ENCODE measurements around the gene NLRC5.
"Not testable (repeated sequence)": the region's sequence is repeated elsewhere in the genome, so short reads cannot be mapped to it uniquely, and the experiment has no call there.

Gene NLRC5

DNA sequence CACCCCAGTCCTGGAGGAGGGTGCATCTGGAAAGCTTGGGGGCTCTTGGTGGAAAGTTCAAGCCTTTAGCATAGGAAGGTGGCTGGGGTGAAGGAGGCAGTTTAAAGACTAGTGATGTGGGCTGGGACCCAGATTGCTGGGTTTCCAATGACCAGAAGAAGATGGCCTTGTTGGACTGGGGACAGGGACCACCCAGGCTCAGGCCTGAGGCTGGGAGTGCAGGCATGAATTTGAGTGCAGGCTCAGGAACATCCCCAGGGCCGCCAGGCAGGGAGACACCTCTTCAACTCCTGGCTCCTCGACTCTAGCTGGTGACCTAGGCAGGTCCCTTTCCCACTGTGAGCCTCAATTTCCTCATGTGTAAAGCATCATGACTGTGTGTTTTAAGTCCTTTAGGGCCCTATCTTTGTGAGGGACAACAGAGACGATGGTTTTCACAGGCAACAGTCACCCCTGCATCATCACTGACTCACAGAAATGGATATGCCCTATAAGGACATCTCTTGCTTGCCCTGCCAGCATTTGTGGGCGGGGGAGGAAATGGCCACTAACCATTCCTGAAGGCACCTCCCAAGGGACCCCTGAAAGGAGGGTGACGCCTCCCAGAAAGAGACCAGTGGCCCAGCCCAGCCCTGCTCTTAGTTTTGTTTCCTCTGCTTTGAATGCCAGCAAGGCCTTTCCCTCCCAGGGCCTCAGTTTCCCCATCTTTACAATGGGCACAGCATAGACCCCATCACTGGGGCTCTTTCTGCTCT lies 11.1 kb downstream of the NLRC5 start:
- DNase-seq (ENCODE audit: low read depth) = peak; percentile 54

DNA sequence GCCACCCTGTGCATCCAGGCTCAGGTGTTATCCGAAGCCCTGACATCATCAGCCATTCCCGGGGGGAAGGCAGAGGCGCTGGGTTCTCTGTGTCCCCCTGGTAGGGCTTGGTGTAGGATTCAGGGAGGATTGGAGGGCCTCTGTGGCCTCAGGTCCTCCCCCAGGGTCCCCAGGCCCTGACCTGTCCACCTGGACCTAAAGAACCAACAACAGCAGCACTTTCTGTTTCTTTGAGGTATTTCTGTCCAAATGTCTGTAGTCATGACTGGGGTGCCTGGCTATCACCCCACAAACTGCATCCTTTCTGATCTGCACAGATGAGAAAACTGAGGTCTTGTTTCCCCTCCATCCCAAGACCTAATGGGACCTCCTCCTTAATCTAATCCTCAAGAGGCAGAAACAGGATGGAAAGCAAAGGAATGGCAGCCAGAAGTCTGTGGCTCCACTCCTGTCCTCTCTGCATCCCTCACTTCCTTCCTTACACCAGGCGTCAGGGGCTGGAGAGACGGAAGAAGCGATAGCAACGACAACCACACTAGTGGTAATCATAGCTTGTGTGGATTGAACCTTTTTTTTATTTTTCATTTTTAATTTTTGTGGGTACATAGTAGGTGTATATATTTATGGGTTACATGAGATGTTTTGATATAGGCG lies 11.8 kb downstream of the NLRC5 start:
- no peak for DNase-seq (ENCODE audit: low read depth)

DNA sequence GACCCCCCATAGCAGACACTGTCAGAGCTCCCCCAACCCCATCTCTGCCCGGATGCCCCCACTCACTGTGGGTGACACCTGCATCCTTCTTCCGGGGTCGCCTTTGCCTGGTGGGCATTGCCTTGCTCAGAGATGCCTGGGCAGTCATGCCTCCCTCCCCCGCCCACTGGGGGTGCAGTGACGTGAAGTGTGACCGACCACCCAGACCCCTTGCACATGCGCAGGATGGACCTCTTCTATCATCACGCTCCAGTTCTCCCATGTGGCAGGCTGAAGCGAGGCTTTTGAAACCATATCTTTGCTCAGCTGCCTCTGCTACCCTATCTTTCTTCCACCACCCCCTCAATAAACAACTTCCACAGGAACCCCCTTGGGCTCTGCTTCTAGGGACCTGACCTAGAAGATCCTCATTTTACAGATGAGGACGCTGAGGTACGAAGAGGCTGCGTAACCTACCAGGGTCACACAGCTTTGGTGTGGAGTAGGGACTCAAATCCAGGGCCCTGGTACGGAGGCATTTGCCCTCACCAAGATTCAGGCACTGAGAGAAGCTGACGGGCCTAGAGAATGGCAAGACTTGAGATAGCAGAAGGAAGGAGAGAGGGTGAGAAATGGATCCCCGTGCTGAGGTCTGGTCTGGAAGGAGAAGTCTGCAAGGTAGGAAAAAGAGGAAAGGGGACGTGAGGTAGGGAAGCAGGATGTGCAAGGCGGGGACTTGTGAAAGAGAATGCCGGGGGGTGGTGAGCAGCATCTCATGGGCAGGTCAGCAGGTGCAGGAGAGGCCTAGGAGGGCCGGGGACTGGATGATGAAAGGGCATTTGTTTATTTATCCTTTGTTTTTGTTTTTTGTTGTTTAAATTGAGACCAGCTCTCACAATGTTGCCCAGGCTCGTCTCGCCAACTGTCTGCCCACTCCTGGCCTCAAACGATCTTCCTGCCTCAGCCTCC lies 14.4 kb downstream of the NLRC5 start:
- no peak for DNase-seq (ENCODE audit: low read depth)

DNA sequence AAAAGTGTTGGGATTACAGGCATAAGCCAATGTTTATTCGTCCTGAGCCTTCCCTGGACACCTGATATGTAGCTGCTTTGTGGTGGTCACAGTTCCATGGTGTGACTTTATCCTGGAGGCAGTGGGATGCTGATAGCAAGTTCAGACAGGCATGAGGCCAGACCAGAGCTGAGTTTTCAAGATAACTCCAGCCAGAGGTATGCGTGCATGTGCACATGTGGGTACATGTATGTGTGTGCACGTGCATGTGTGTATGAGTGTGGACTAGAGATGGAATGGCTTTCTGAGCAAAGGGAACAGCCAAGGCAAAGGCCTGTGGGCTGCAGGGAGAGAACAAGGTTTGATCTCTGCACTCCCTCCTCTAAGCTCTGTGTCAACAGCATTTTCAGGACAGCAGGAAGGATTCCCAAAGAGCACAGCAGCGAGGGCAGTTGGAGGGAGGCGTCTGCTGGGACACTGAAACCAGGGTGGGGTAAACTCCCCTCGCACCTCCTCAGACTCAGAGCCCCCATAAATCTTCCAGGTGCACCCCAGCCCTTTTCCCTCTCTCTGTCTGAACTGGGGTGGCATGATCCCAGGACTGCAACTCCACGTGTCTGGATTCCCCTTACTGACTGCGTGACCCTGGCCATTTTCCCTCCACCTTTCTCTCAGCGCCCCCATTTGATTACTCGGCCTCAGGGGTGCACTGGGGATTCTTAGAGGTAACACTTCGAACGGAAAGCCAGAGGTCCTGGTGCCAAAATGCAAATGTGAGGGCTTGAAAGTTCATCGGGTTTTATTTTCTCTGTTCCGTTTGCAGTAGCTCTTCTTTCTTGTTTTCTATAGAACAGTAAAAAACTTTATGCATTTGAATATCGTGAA lies 15.3 kb downstream of the NLRC5 start:
- no peak for DNase-seq (ENCODE audit: low read depth)

DNA sequence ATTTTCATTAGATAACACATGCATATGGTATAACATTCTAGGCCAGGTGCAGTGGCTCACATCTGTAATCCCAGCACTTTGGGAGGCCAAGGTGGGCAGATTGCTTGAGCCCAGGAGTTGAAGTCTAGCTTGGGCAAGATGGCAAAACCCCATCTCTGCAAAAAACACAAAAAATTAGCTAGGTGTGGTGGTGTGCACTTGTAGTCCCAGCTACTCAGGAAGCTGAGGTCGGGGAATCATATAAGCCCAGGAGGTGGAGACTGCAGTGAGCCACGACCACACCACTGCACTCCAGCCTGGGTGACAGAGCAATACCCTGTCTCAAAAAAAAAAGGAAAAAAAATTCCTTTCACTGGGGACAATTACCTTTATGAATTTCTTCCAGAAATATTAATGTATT lies 16.2 kb downstream of the NLRC5 start:
- DNase-seq (ENCODE audit: low read depth) = not testable (repeated sequence)

DNA sequence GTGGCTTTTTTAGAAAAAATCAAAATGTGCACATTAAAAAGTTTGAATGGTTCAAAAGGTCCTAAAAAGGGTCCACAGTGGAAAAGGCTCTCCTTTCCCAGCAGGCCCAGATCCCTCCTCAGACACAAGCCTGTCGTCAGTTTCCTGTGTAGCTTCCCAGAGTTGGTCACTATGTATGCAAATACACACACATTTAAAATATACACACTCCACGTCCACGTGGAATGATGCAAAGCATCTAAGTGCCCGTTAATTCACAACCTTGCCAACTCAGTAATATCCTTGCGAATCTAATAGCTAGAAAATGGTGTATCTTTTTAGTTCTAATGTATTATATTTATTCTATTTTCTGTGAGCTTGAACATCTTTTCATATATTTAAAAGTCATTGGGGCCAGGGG lies 17.7 kb downstream of the NLRC5 start:
- no peak for DNase-seq (ENCODE audit: low read depth)

DNA sequence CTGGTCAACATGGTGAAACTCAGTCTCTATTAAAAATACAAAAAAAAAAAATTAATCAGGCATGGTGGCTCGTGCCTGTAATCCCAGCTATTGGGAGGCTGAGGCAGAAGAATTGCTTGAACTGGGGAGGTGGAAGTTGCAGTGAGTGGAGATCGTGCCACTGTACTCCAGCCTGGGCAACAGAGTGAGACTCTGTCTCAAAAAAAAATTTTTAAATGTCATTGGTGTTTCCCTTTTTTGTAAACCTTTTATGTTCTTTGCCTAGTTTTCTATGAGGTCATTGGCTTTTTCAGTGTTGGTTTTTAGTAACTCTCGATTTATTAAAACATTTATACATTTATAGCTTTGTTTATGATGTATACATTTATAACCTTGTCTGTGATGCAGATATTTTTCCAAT lies 18.2 kb downstream of the NLRC5 start:
- DNase-seq (ENCODE audit: low read depth) = no peak

DNA sequence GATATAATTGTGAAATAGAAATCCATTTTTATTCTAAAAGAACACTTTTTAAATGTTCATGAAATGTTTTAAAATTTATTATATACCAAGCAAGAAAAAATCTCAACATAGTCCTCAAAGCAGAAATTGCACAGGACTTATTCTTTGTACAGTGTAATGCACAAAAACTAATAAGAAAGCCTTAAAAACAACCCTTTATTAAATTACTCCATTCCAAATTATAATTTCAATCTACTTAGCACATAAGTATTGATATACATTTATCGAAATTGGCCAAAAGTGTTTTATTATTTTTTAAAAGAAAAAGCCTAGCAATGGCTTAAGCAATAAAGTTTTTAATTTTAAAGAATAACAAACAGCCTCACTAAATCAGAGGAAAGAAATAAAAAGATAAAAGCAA lies 19.1 kb downstream of the NLRC5 start:
- no peak for DNase-seq (ENCODE audit: low read depth)

DNA sequence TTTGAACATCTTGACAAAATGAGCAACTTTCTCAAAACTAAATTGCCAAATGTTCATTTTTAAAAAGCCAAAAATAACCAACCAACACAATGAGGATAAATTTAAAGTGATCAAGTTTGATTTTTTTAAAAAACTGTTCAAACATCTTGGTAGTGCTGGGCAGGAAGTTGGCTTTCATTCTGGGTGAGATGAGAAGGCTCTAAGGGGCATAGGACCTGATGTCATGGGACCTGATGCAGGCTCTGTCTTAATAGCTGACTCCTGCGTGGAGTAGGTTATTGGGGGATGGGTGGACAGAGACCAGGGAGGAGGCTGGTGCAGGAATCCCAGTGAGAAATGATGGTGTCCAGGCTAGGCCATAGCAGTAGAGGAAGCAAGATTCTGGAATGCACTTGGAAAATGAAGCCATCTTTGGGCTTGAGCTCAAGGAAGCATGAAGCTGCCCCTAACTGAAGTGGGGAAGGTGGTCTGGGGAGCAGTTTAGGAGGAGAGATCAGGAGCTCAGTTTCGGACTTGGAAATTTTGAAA lies 20.4 kb downstream of the NLRC5 start:
- DNase-seq (ENCODE audit: low read depth) = no peak

DNA sequence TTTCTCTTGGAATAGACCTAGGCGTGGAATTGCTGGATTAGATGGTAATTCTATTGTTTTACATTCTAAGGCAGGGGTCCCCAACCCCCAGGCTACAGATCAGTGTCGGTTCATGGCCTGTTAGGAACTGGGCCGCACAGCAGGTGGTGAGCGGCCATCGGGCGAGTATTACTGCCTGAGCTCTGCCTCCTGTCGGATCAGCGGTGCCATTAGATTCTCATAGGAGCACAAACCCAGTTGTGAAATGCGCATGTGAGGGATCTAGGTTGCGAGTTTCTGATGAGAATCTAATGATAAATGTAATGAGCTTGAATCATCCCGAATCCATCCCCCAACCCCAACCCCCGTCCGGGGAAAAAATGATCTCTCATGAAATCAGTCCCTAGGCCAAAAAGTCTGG lies 23.0 kb downstream of the NLRC5 start:
- no peak for DNase-seq (ENCODE audit: low read depth)

DNA sequence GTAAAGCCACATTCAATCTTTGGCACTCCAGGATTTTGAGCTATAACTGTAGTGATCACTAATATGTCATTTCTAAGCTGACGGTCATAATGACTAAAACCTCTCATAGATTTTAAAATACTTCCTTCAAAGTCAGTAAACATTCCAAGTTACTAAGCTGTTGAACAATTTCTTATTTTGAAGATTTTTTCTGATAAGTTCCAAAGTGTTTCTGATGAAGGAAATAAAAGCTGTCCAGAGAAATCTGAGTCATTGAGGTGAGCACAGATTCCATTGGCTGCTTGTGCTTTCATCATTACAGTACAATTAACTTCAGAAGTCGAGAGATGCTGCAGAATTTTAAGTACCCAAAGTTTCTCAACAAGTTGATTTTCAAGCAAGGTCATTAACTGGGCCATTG lies 23.9 kb downstream of the NLRC5 start:
- DNase-seq (ENCODE audit: low read depth) = no peak

DNA sequence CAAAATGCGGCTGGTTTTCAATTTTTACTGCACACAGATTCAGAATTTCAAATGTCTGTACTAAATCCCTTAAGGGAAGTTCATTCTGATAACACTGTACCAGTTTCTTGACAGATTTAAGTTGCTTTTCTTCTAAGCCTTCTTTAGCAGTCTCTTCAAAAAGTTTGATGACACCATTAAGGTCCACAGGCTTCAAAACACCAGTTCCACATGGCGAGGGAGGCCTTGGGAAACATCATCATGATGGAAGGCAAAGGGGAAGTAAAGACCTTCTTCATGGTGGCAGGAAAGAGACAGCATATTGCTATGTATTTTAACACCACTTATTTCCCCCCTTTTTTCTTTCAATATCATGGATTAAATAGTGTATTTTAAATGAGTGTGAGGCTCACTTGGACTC lies 24.5 kb downstream of the NLRC5 start:
- DNase-seq (ENCODE audit: low read depth) = no peak

DNA sequence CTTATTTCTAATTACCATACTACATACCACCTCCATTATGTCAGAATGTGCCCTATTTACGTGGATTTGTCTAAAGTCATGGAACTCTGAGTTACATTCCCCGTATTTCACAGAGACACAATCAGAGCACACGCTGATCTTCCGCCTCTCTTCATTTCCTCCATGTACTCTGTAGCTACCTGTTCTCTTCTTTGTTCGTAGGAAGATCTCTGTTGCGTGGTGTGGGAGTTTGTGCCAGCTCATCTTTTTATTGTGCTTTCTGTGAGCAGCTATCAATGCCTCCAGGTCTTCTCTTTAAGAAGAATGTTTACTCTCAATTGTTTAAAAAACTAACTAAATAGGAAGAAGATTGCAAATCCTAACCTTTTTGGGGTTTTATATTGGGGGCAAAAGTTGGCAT lies 26.9 kb downstream of the NLRC5 start:
- no peak for DNase-seq (ENCODE audit: low read depth)

DNA sequence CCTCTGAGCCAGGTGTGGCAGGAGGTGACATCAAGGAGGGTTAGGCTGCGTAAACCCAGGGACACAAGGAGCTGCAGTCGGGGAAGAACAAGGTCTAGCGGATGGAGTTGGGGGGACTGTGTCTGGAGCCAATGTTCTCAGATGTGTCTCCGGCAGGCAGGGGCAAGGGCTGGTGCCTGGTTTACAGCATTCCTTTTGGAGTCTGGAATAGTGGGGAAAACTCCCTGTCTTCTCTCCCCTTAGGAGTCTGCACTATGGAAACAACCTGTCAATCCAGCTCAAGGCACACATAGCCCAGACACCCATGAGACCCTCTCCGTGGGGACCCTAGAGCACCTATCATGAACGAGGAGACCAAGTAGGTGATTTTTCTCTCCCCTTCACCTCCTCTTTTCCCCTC lies 27.5 kb downstream of the NLRC5 start:
- DNase-seq (ENCODE audit: low read depth) = no peak

DNA sequence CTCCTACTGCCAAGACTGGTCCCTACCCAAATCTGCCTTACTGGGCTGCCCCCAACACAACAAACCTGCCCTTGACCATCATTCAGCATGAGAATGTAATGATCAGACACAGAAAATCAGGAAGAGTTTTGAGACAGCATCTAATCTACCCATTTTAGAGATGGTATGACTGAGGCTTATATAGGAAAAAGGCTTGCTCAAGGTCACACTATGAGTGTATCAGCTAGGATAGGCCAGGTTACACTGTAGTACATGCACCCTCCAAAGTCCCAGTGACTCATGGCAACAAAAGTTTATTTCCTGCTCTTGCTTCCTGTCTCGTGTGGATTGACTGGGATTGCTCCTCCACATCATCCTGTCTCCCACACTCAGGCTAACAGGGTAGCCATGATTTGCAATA lies 27.9 kb downstream of the NLRC5 start:
- DNase-seq (ENCODE audit: low read depth) = no peak

DNA sequence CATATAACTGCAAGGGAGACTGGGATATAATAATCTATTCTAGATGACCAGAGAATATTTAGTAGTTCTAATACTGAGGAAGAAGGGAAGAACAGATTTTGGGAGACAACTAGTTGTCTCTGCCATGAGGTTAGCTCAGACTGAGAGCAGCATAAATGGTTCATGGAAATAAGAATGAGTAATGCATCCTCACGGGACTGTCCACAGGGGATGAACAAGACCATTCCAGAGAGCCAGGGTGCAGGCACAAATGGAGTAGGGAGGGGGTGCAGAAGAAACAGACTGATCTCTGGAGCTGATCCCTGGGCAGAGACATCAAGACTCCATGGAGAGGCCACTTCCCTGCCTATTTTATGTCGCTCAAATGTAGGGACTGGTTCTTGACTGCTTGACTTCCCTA lies 30.4 kb downstream of the NLRC5 start:
- no peak for DNase-seq (ENCODE audit: low read depth)

DNA sequence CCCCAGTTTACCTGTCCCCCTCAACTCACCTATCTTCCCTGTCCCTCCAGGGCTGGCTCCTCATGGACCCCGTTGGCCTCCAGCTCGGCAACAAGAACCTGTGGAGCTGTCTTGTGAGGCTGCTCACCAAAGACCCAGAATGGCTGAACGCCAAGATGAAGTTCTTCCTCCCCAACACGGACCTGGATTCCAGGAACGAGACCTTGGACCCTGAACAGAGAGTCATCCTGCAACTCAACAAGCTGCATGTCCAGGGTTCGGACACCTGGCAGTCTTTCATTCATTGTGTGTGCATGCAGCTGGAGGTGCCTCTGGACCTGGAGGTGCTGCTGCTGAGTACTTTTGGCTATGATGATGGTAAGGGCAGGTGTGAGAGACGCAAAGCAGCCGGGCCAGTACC lies 31.3 kb downstream of the NLRC5 start:
- no peak for DNase-seq (ENCODE audit: low read depth)

DNA sequence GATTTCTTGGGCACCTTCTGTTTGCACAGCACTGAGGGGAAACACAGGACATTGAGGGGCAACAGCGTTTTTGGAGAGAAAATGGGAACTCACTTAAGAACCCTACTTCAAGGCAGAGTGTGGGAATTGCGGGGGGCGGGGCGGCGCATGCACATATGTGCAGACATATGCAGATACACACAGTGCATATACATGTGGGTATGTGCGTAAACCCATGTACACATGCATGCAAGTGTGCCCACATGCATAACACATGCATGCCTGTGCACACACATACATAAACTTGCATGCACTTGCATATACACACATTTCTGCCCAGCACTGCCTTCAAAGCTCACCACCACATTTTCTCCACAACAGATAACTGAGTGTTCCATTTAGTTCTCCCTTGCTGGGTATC lies 32.4 kb downstream of the NLRC5 start:
- DNase-seq (ENCODE audit: low read depth) = no peak

DNA sequence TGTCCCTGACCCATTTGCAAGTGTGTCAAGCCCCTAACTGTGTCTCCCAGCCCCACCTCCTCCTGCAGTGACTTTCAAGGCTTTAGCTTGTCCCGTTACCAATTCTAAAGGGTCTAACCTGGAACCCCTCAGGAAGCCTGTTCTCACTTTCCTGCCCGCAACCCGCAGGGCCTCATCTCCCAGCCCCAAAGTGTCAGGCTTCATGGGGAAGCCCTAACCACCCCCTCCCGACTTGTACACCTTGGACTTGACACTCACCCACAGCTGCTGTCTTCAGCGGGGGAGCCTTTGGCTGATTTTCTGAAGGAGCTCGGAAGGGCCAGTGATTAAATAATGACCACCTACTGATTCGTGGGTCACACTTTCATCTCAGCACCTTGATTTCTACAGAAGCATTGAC lies 33.1 kb downstream of the NLRC5 start:
- no peak for DNase-seq (ENCODE audit: low read depth)

DNA sequence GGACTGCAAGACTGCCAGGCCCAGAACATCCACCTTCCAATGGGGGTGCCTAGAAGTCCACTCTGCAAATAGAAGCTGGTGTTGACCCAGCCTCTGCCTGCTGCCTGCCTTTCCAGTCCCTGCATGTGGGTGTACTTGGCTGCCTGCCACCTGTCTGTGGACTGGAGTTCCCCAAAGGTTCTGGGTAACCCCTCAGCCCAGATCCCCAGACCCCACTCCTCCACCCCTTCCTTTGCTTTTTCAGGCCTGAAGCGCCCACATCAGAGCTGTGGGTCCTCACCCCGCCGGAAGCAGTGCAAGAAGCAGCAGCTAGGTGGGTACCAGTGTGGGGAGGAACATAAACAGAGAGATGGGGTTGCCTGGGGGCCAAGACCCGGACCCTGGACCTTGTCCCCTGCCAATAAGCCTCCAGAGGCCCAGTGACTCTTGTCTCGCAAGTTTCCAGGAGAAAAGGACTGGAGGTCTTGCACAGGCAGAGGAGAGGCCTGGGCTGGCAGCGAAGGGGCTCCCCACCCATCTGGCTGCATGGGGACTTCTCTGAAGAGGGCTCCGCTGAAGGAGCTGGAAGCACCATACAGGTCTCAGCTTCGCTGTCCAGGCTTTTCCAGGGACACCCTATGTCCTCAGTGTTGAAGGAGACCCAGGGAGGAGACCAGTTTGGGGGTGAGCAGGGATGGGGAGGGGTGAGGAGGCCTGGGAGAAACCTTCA lies 34.3 kb downstream of the NLRC5 start:
- peak; percentile 47 for DNase-seq (ENCODE audit: low read depth)
